Muscle of back (tissue), 11 donors: Measurements from ENCODE around the gene LONP1. TPM values are rescaled to one million over a fixed set of nuclear protein-coding genes. Genes with fewer than 3 reads are reported as not detected.

Experiments
- DNase-seq, 3 donors: peaks; one replicate each; pipeline versions ENCODE4 v3.0.0 to v3.0.0-alpha.2; 2013
- polyA plus RNA-seq, 10 donors: library from polyadenylated mRNA; unstranded; fragments of 120-200 nt; gene quantifications; one replicate each; pipeline ENCODE4 v1.2.1, GENCODE V29; 2013; ENCODE audit not compliant: insufficient read length in 10 of 10

Gene LONP1
- polyA plus RNA-seq, 10 donors, result 41.6 to 58.6 (median 46.8) TPM

DNA sequence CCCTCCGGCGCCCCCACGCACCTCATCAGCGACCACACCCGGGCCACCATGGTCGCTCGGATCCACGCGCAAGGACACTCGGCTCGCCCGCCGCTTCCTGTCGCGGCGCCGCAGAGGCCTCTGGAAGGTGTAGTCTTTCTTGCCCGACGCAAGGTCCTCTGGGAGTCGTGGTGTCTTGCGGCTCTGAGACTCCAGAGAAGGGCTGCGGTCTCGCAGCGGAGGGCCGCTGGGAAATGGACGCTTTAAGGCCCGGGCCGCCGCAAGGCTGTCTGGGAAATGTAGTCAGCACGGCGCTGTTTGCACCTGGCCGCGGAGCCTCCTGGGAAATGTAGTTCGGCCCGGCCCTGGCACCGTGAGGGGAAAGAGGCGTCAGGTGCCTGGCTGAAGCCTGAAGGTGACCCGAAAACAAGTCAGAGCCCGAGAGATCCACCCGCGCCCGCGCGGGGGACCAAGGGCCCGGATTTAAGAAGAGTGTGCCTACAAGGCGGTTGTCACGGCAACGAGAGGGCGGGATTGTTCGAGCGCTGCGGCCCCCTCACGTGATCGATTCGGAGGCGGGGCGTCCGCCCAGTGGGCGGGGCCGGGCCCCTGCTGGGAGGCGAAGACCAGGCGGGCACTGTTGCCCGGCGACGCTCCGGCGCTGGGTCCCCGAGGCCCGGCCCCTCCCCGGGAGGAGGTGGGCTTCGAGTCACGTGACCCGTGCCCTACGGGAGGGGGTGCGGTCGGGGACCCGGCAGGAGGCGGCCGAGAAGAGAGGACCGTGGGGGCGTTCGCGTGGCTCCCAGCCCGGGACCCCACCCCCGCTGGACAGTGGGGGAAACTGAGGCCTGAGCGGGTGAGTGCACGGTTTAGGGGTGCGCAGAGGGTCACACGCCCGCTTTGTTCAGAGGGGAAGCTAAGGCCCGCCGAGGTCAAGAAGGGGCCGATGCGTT lies 39.2 kb downstream of the LONP1 start, which contains the start of the genes HSD11B1L and MICOS13:
HSD11B1L (plus strand) TSS at position 591 of the 932 bp plus-strand sequence. CDS start 3,806 bp downstream, outside the sequence.
MICOS13 (minus strand) TSS at position 80 of the 932 bp plus-strand sequence; CDS start at position 50, 30 bp downstream.
- peak; percentile 98 to 100 (median 99) for DNase-seq

- no peak for DNase-seq
These were observed 39.9 kb downstream of the LONP1 start for GRCh38 chr19:5680084-5680436.

- DNase-seq, result no peak
These were observed 40.5 kb downstream of the LONP1 start for GRCh38 chr19:5679289-5680083.

DNA sequence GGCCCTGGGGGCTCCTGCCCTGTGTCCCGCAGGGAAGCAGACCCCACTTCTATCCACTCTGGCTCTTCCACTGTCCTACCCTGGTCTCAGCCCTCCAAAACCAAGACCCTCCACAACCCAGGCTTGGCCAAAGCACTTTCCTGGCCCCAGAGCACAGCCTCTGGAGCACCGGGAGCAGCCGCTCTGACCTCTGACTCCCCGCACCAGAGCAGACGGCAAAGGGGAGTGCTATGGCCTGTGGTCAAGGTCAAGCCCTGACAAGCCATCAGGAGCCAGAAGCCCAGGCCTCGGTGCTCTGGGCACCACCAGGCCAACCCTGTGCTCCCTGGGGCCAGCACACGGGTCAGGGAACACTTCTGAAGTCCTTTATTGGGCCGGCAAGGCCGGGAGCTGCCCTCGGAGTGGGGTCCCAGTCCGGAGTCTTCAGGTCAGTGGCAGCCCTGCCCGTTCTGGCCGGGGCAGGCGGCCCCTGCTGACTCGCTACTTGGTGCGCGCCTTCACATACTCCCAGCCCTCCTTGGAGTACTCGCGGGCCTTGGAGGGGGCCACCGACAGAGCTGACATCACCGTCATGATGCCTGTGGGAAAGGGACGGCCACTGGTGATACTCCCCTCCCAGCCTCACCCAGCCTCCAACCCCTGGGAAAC lies 41.8 kb downstream of the LONP1 start:
- DNase-seq, result no peak

DNA sequence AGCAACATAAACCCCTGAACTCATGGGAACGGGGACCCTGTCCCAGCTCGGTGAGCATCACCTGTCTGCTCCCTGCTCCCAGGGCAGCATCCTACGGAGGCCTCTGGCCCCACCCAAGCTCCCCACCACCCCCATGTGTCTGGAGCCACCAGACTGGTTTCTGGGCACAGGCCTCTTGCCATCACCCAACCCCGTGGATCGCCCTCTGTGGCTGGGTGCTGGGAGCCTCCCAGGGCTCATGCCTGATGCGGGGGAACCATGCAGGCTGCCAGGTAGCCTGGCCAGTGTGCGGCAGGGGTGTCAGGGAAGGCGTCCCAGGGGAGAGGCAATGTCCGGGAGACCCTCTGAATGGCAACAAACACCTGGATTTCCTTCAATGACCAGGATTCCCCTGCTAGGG lies 42.4 kb downstream of the LONP1 start:
- DNase-seq, result no peak

DNA sequence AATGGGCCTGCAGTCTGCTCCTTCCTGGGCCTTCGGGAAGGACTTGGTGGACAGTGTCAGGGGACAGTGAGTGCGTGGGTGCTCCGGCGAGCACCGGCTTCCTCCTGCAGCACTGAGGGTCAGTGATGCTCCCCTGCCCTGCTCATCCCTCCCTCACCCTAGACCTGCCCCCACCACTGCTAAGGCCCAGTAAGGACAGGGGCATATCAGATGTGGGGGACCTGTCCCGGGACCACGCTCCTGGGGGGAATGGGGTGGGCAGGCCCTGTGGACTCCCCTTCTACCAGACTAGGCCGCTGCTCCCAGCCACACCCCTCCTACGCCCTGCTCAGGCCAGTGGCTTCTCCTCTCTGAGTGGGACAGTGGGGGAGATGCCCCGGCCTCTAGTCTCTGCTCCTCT lies 42.8 kb downstream of the LONP1 start:
- DNase-seq, result no peak

DNA sequence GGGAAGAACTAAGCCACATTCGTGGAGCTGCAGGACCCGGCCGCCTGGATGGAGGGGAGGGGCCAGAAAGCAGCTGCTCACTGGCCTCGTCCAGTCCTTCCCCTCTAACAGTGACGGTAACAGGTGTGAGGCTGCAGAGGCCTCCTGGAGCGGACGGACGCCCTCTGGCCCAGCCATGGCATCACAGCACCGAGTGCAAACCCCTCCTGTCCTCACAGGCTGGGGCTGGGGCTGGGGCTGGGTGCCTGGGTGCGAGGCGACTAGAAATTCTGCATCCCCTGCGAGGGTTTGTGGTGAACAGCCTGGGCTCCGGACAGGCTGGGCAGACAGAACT lies 43.2 kb downstream of the LONP1 start:
- peak; percentile 58 to 72 (median 67) for DNase-seq

DNA sequence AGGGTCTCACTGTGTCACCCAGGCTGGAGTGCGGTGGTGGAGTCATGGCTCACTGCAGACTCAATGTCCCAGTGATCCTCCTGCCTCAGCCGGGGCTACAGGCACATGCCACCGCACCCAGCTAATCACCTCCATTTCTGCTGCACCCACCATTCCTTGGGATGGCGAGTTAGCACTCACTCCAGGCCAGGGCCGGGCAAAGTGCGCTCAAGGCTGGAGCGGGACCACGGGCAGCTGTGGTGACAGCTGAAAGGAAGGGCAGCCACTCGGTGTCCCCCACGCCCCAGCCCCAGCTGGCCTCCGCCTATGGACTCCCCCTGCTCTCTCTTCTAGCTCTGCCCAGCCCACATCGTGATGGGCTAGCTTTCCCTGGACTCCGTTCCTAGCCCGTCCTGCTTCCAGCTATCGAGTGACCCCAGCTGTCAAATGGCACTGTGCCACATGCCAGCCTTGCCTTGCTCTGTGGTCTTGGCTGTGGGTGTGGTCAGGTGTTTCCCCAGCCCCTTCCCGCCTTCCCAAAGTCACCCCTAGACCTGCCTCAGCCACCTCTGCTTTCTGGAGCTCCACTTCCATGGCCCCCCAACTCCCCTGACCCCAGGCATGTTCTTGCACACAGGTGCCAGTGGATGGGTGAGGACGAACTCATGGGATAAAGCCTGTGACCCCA lies 43.7 kb downstream of the LONP1 start:
- peak; percentile 68 to 79 (median 76) for DNase-seq

DNA sequence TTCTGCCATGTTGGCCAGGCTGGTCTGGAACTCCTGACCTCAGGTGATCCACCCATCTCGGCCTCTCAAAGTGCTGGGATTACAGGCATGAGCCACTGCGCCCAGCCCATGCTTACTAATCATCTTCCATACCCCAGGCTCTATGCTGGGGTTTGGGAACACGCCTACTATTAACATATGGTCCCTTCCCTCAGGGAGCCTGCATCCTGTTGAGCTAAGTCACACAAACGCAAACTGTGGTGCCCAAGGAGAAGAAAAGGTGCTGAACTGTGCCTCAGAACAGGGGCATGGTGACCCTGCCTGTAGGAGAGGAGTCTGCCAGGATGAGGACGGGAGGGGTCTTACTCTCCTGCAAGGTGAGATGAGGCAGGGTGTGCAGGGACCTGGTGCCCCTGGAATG lies 45.2 kb downstream of the LONP1 start:
- no peak for DNase-seq

DNA sequence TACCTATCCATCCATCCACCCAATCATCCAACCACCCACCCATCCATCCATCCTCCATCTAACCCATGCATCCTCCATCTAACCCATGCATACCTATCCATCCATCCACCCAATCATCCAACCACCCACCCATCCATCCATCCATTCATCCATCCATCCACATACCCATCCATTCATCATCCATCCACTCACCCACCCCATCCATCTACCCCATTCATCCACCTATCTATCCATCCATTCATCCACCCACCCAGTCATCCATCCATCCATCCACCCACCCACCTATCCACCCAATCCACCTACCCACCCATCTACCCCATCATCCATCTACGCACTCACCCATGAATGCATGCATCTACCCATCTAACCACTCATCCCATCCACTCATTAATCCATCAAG lies 46.2 kb downstream of the LONP1 start:
- no peak for DNase-seq

DNA sequence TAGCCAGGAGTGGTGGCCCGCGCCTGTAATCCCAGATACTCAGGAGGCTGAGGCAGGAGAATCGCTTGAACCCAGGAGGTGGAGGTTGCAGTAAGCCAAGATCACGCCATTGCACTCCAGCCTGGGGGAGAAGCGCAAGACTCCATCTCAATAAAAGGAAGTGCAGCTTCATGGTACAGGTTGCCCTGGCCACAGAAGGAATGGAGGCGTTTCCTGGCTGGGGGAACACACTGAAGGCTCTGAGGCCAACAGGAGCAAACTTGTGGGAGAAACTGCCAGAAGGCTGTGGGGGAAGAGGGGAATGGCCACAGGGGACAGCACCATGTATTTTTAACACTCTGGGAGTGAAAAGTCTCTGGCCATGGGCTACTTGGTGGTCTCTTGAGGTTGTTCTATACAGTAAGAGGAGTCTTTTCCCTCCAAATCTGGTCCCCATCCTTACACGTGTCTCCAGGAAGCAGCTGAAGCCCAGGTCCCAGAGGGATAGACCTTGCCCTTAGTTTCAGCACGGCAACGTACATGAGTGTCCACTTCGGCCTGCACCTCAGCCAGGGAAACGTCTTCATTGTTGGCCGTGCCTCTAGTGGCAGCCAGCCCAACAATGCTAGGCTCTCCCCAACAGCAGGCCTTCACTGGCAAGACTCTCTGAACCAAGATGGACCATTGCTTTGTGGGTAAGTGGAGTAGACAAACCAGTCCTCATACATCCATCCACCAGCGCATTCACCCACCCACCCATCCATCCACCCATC lies 47.1 kb downstream of the LONP1 start:
- no peak for DNase-seq

GRCh38 chr19:5671600-5671999 lies 48.3 kb downstream of the LONP1 start:
- no peak for DNase-seq

DNA sequence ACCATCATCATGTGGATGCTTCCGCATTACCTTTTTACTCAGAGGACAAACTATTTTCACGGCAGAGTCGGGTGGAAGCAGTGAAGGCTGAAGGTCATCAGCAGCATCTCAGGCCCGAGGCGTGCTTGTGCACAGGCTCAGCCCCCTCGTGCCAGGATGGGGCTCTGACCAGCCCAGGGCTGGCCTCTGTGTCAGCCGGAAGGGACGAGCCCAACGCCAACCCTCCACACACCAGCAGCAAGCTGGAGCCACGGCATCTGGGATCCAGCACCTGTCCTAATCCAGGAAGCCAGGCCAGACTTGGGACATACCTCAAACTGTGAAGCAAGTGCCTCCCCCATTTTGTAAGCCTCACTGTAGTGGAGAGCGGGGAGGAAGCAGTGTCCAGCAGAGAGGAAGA lies 50.7 kb downstream of the LONP1 start:
- no peak for DNase-seq

- DNase-seq, result no peak
These were observed 52.1 kb downstream of the LONP1 start for GRCh38 chr19:5667751-5668271.

DNA sequence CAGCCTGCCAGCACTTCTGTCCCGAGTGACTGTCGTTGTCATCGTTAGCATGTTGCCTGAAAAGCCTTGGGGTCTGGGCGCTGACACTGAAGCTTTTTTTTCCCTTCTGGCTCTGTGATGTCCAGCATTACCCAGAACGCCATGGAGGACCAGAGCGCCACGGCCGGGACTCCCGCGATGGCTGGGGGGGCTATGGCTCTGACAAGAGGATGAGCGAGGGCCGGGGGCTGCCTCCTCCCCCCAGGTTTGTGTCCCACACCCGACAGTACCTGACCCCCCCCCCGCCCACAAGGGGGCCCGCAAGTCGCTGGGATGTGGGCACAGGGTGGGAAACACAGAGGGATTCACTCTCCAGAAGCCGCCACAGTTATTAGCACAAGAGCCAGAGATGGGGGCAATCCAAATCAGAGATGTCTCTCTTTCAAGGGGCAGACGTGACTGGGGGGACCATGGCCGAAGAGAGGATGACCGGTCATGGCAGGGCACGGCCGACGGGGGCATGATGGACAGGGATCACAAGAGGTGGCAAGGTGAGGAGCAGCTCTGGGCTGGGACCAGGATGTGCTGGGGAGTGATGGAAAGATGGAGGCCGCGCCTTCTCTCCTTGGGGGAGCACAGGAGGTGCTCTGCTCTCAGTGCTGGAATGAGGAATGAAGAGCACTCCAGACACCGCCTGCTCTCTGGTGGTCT lies 52.9 kb downstream of the LONP1 start:
- DNase-seq, result no peak

GRCh38 chr19:5665781-5666513 lies 54.0 kb downstream of the LONP1 start:
- no peak for DNase-seq

DNA sequence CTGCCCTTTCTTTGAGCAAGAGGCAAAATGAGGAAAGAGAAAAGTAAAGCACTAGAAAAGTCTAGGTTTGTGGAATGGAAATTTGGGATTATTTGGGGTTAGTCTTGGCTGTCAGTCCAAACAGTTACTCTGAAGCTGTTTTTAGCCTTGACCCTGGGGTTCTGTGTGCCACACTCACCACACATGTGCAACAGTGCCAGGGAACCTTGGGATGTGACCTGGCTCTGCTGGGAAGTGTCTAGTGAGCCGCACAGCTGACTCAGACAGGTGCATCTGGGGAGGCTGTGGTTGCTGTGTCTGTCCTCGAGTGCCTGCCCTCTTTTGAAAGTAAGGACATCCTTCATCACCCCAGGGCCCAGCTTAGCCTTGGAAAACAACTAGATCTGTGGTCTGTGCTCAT lies 55.4 kb downstream of the LONP1 start:
- DNase-seq, result no peak

GRCh38 chr19:5663904-5664303 lies 56.0 kb downstream of the LONP1 start:
- no peak for DNase-seq

DNA sequence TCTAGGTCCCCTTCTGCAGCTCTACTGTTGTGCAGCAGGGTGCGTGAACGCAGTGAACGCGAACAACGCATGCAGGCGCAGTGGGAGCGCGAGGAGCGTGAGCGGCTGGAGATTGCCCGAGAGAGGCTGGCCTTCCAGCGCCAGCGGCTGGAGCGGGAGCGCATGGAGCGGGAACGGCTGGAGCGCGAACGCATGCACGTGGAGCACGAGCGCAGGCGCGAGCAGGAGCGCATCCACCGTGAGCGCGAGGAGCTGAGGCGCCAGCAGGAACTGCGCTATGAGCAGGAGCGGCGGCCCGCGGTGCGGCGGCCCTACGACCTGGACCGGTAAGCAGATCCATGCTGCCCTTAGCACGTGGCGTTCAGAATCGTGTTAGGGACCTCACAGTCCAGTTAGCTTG lies 58.5 kb downstream of the LONP1 start:
- no peak for DNase-seq
